Measurements from ENCODE around the gene MRPL46.

- no peak for TF ChIP-seq CTCF (IDR thresholded peaks at IDR 0.05)
- TF ChIP-seq EZH2 (IDR thresholded peaks at IDR 0.05), result no peak
Observed at GRCh38 chr15:88479169-88479568, 12.0 kb upstream of the MRPL46 start.
